ENCODE measurements around the gene HTRA3.
A peak's percentile ranks its signal among the peaks of the same experiment; 100 is the strongest.
"Not testable (repeated sequence)": the region's sequence is repeated elsewhere in the genome, so short reads cannot be mapped to it uniquely, and the experiment has no call there.

Gene HTRA3

DNA sequence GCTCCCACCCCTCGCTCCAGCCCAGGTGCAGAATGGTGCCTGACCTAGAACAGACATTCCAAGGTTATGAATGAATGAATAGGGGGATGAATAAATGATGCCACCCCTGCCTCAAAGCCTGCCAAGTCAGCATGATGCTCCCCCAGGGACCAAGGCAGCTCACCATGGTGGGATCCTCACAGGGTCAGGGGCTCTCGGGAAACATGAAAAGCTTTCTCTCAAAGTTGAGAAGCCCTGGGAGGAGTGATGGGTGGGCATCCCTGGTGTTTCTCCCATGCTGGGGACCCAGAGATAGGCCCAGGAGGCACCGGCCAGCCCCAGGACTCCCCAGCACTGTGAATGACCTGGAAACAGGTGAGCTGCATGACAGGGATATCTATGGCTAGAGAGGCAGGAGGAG lies 58.9 kb downstream of the HTRA3 start:
- DNase-seq (ENCODE audit: low read depth) = no peak

DNA sequence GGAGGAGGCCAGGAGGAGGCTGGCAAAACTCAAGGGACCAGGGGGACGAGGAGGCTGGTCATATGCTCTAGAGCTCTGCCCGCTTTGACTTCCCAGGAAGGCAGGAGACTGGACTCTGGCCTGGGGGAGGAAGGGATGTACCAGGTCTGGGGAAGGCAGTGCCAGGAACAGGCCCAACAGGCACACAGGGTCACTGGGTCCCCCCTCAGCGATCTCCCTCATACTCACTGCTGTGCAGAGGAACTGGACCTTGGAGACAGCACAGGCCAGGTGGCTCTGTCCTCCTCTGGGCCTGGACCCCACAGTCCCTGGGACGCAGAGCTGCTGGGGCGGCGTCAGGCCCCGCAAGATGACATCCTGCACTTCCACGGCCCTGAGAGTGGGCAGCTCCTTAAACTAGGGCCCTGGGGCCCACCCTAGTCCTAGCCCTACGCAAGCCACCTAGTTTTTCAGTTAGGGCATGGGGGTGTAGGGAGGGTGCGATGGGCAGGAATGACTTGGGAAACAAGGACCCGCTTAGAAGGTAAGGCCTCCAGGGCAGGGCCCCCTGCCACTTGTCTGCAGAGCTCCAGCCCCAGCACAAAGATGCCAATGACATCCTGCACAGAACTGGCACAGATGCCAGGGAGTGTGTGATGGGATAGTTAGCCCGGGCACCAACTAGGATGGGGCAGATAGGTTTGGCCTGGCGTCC lies 59.5 kb downstream of the HTRA3 start:
- no peak for DNase-seq (ENCODE audit: low read depth)

DNA sequence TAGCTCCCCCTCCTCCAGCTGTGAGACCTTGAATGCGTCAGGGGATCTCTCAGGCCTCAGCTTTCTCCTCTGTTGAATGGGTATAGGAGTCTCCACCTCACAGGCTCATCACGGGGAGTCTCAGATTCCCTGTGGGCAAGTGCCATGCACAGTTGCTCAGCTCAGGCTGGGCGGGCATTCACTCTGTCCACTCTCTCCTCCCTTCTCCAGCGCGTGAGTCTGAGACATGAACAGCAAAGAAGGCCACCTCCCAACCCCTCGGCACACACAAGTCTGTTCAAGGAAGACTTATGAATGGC lies 60.0 kb downstream of the HTRA3 start:
- no peak for DNase-seq (ENCODE audit: low read depth)

- DNase-seq (ENCODE audit: low read depth) = no peak
Observed at GRCh38 chr4:8329859-8330761, 60.6 kb downstream of the HTRA3 start.

DNA sequence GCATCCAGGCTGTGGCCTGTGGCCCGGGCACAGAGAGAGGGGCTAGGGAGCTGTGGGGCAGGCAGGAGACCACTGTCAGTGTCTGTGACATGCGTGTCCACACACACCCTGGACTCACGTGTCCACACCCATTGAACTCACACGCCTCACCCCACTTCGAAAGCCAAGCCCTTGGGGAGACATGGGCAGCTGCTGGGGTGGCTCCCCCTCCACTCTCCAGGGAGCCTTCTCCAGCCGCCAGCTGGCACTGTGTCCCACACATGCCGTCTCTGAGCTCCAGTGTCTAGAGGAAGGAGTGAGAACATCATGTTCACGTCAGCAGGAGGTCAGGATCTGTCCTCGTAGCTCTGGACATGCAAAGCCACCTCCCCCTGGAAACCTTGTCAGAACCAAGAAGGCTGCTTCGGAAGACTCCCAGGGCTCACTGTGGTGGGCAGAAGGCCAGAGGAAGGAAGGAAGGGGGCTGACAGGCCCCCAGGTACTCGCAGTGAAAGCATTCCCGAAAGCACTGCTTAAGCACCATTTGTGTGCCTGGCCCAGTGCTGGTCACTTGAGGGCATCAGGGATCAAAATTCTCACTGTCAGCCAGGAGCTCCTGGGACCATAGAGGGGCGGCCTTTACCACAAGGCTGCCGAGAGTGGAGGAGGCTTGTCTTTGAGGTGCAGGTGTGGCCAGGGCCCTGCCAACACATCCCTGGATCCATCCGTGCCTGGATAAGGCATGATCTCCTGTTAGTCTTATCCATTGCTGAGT lies 61.4 kb downstream of the HTRA3 start:
- DNase-seq (ENCODE audit: low read depth) = no peak

- no peak for DNase-seq (ENCODE audit: low read depth)
Observed at GRCh38 chr4:8331575-8331955, 62.0 kb downstream of the HTRA3 start.

DNA sequence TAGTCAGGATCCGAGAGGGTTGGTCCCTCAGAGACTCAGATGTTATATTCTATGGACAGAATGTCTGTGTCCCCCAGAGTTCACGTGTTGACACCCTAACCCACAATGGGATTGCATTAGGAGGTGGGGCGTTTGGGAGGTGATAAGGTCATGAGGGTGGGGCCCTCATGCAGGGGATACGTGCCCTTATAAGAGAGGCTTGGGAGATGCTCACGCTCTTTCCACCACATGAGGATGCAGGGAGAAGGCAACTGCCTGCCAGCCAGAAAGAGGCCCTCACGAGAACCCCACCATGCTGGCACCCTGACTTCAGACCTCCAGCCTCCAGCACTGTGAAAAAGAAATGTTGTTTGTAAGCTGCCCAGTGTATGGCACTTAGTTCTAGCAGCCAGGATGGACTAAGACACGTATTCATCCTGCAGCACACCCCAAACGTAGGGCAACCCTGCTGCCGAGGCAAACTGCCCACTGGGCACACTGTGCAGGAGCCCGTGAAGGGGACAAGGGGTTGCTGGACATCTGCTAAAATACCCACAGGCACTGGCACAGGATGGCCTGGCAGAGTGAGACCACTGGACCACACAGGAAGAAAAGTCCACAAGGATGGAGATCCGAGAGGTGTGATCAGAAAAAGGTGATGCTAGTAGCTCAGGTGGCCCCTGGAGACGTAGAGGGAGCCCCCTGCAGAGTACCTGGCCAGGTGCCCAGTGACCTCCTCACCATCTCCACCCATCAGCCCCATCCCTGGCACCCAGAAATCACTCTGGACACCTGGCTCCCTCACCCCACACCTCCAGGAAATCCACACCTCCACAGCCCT lies 62.7 kb downstream of the HTRA3 start:
- no peak for DNase-seq (ENCODE audit: low read depth)

- DNase-seq (ENCODE audit: low read depth) = no peak
Observed at GRCh38 chr4:8332891-8333331, 63.4 kb downstream of the HTRA3 start.

DNA sequence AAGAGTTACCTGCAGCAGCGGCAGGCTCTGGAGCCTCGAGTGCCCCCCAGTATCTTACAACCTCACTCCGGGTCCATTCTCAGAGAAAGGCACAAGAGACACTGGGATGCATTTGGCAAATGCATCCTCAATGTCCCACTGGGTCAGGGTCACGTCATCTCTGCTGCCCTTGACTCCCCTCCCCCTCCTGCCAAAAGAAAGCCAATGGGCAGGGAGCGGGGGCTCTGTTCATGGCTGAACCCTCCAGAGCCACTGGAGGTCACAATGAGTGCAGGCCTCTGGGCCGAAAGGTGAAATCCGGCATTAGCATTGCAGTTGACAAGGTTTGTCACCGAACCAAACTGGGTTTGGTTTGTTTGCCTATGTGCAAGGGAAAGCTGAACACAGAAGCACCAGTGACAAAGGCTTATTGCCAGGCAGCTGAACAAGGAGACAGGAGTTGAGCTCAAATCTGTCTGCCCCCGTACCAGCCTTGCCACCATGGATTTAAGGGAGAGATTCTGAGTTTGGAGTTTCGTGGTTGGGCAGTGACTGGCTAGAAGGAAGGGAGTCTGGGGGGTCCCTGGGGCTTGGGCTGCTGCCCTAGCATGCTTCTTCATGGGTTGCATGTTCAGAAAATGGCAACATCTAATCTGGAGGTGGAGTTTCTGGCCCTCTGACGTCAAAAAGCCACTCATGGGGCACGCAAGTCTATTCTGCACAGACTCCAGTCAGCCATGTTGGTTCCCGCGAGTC lies 64.3 kb downstream of the HTRA3 start:
- DNase-seq (ENCODE audit: low read depth) = no peak

- no peak for DNase-seq (ENCODE audit: low read depth)
Observed at GRCh38 chr4:8334786-8335460, 65.4 kb downstream of the HTRA3 start.

DNA sequence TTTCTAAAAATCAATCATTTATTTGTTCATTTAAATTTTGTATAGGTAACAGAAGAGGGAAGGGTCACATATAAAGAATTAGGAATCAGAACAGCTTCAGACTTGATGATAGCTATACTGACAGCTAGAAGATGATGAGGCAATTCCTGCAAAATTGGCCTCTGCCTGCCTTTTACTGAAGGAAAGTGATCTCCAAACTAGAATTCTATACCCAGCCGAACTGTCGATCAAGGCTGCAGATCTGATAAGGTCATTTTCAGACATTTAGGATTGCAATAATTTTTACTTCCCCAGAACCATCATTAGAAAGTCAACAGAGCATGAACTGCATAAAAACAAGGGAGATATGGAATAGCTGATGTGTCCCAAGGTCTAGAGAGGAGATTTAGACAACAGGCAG lies 66.3 kb downstream of the HTRA3 start:
- no peak for DNase-seq (ENCODE audit: low read depth)

- no peak for DNase-seq (ENCODE audit: low read depth)
Observed at GRCh38 chr4:8336412-8337075, 67.0 kb downstream of the HTRA3 start.

DNA sequence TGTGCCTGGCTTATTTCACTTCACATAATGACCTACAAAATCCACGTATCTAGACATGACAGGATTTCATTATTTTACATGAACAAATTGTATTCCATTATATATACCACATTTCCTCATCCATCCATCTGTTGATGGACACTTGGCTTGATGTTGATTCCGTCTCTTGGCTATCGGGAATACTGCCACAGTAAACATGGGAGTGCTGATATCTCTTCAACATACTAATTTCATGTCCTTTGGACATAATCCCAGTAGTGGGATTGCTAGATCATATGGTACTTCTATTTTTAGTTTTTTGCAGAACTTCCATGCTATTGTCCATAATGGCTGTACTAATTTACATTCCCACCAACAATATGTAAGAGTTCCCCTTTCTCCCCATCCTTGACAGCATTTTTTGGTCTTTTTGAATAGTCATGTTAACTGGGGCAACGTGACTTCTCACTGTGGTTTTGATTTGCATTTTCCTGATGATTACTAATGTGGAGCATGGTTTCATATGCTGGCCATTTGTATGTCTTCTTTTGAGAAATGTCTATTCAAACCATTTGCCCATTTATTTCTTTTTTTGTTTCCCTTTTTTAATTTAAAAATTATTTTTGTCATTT lies 68.9 kb downstream of the HTRA3 start:
- no peak for DNase-seq (ENCODE audit: low read depth)

- DNase-seq (ENCODE audit: low read depth) = peak; percentile 4
Observed at GRCh38 chr4:8340781-8341241, 71.3 kb downstream of the HTRA3 start.

DNA sequence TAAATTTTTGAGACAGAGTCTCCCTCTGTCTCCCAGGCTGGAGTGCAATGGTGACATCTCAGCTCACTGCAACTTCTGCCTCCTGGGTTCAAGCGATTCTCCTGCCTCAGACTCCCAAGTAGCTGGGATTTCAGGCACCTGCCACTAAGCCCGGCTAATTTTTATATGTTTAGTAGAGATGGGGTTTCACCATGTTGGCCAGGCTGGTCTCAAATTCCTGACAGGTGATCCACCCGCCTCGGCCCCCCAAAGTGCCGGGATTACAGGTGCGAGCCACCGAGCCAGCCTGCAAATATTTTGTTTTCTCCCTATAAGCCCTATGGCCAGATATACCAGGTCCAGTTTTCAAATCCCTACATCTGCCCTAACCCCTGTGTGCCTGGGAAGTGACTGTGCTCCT lies 71.7 kb downstream of the HTRA3 start:
- DNase-seq (ENCODE audit: low read depth) = not testable (repeated sequence)

DNA sequence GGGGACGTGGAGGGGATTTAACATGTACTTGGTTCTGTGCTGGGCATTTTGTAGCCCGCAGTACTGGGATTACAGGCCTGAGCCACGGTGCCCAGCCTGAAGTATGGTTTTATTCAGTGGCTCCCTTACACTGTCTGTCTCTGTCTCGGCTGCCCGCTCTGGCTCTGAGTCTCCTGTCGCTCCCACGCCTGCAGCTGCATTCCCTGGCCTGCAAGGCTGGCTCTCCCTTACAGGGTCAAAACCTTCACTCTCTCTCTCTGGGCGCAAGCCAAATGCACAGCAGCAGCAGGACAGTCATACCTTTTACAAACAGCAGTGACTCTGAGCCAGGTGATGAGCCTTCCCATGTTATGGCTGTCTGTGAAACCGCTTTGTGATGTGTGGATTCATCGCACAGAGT lies 72.1 kb downstream of the HTRA3 start:
- no peak for DNase-seq (ENCODE audit: low read depth)

DNA sequence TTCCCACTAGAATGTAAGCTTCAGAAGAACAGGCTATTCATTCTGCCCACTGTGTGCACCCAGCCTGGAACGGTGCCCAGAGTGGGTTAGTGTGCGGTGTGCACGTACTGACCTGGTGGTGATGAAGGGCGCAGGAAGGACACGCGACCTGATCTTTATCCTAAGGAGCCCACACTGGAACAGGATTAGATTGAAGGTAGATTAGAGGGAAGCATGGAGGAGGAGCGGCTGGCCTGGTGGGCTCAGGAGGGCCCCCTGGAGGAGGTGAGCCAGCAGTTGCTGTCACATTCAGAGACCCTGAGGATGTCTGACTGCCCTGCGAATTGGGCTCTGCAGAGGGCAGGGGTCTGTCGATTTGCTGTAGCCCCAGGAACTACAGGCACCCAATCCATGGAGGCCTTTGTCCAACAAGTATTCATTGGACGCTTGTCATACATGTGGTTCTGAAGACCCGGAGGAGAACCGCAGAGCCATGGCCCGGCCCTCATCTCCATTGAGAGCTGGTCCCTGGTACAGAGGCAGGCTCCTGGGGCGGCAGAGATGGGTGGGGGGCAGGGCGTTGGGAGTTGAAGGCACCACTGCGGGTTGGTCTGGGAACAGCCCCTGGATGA lies 73.2 kb downstream of the HTRA3 start:
- no peak for DNase-seq (ENCODE audit: low read depth)

GRCh38 chr4:8343262-8343966 lies 73.9 kb downstream of the HTRA3 start:
- no peak for DNase-seq (ENCODE audit: low read depth)

- no peak for DNase-seq (ENCODE audit: low read depth)
Observed at GRCh38 chr4:8343967-8344331, 74.4 kb downstream of the HTRA3 start.

All from fibroblast of the conjunctiva (primary cell).